Mesothelial cell of epicardium (in vitro differentiated cells): ENCODE measurements around the gene KCNJ8. TPM values are rescaled to one million over a fixed set of nuclear protein-coding genes. Genes with fewer than 3 reads are reported as not detected.

Experiments
- DNase-seq, 2 experiments: peaks; one replicate each; pipeline ENCODE4 v3.0.0; 2021; ENCODE audit warnings: low spot score in 2 of 2; ENCODE audit not compliant: unreplicated experiment in 2 of 2
- H3K27ac Mint-ChIP-seq: 2 replicates; pipeline ENCODE4 v1.8.0; 2021; ENCODE audit warnings: mixed read lengths
- H3K27me3 Mint-ChIP-seq: 2 replicates; pipeline ENCODE4 v1.8.0; 2021; ENCODE audit warnings: low read depth, mixed read lengths
- H3K36me3 Mint-ChIP-seq: 2 replicates; pipeline ENCODE4 v1.8.0; 2021; ENCODE audit warnings: mixed read lengths
- H3K4me1 Mint-ChIP-seq: 2 replicates; pipeline ENCODE4 v1.8.0; 2021; ENCODE audit warnings: mixed read lengths
- H3K4me3 Mint-ChIP-seq: 2 replicates; pipeline ENCODE4 v1.8.0; 2021; ENCODE audit warnings: mild to moderate bottlenecking, moderate library complexity, mixed read lengths
- H3K9me3 Mint-ChIP-seq: 2 replicates; pipeline ENCODE4 v1.8.0; 2021; ENCODE audit warnings: mixed read lengths
- total RNA-seq: library from RNA; stranded (reverse); gene quantifications from 3 replicates; pipeline ENCODE4 v1.2.1, GENCODE V29; 2021
- TF ChIP-seq, protein P1 (sequence below): fragments of 200-600 bp; sonication (generic); IDR thresholded peaks from one replicate; pipeline ENCODE4 v1.5.0; 2021; ENCODE audit warnings: antibody characterized with exemption; ENCODE audit not compliant: unreplicated experiment

KCNJ8 gene
- total RNA-seq, 1 donor from 2014 or later, result 2.9 TPM

DNA sequence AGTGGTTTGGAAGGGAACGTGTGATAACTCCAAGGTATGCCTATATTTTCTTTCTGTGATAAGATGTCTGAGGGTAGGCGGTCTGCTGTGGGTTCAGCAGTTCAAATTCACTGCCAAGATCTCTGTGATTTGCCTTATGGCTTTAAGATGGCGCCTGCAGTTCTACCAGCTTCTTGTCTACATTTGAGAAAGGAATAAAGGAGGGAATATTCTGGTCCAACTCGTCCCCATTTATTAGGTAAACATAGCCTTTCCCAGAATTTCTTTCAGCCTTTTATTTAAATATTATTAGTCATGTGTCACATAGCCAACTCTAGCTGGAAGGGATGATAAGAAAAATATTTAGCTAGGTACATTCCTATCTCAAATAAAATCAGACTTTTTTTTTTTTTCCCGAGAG, 48.8 kb downstream of the KCNJ8 start:
- Mint-ChIP-seq H3K27ac (peak overlapping the region; percentile 43), H3K36me3 (no peaks in the 10 kb centered on the region), H3K4me3 (no peak overlapping the region), H3K4me1 (peaks cover 6% of the 10 kb centered on the region), H3K9me3 (peaks cover 6% of the 10 kb centered on the region), H3K27me3 (peaks cover 17% of the 10 kb centered on the region)
- DNase-seq, result no peak
- TF ChIP-seq, protein P1, sequence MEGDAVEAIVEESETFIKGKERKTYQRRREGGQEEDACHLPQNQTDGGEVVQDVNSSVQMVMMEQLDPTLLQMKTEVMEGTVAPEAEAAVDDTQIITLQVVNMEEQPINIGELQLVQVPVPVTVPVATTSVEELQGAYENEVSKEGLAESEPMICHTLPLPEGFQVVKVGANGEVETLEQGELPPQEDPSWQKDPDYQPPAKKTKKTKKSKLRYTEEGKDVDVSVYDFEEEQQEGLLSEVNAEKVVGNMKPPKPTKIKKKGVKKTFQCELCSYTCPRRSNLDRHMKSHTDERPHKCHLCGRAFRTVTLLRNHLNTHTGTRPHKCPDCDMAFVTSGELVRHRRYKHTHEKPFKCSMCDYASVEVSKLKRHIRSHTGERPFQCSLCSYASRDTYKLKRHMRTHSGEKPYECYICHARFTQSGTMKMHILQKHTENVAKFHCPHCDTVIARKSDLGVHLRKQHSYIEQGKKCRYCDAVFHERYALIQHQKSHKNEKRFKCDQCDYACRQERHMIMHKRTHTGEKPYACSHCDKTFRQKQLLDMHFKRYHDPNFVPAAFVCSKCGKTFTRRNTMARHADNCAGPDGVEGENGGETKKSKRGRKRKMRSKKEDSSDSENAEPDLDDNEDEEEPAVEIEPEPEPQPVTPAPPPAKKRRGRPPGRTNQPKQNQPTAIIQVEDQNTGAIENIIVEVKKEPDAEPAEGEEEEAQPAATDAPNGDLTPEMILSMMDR, result no peak

- H3K4me1 Mint-ChIP-seq, result peaks cover 13% of the 10 kb centered on the region
- H3K4me3 Mint-ChIP-seq, result no peak overlapping the region
- peaks cover 10% of the 10 kb centered on the region for H3K27me3 Mint-ChIP-seq
- TF ChIP-seq, protein P1, result no peak
- H3K36me3 Mint-ChIP-seq, result no peaks in the 10 kb centered on the region
- DNase-seq, result no peak
- peak overlapping the region; percentile 45 for H3K27ac Mint-ChIP-seq
- H3K9me3 Mint-ChIP-seq, result no peaks in the 10 kb centered on the region
Measured at GRCh38 chr12:21718944-21719650, 55.4 kb downstream of the KCNJ8 start.

- no peak overlapping the region for H3K27ac Mint-ChIP-seq
- peaks cover 13% of the 10 kb centered on the region for H3K4me1 Mint-ChIP-seq
- DNase-seq, result no peak
- H3K9me3 Mint-ChIP-seq, result no peaks in the 10 kb centered on the region
- H3K36me3 Mint-ChIP-seq, result no peaks in the 10 kb centered on the region
- peaks cover 11% of the 10 kb centered on the region for H3K27me3 Mint-ChIP-seq
- TF ChIP-seq, protein P1, result no peak
- H3K4me3 Mint-ChIP-seq, result no peak overlapping the region
Measured at GRCh38 chr12:21718403-21718802, 56.1 kb downstream of the KCNJ8 start.

- Mint-ChIP-seq H3K4me1 (peaks cover 13% of the 10 kb centered on the region), H3K27ac (no peak overlapping the region), H3K36me3 (no peaks in the 10 kb centered on the region), H3K27me3 (peaks cover 11% of the 10 kb centered on the region), H3K4me3 (no peak overlapping the region), H3K9me3 (no peaks in the 10 kb centered on the region)
- no peak for DNase-seq
- TF ChIP-seq, protein P1, result no peak
Measured at GRCh38 chr12:21717767-21718166, 56.7 kb downstream of the KCNJ8 start.

GRCh38 chr12:21715386-21715785, 59.1 kb downstream of the KCNJ8 start:
- no peak for DNase-seq
- Mint-ChIP-seq H3K27me3 (peaks cover 10% of the 10 kb centered on the region), H3K36me3 (no peaks in the 10 kb centered on the region), H3K4me1 (peaks cover 13% of the 10 kb centered on the region), H3K4me3 (no peak overlapping the region), H3K27ac (no peak overlapping the region), H3K9me3 (no peaks in the 10 kb centered on the region)
- TF ChIP-seq, protein P1, result no peak

Other genes starting within 250 kb of the KCNJ8 start
- gene SPX, start 248.4 kb downstream of the KCNJ8 start, total RNA-seq, result not detected in 3 replicates
- not detected in 3 replicates for gene GYS2, start 169.9 kb downstream of the KCNJ8 start, total RNA-seq
- gene LDHB, start 116.9 kb downstream of the KCNJ8 start, total RNA-seq, result 508 to 539 TPM (median 531 TPM) in 3 replicates
- gene ABCC9, start 166.7 kb upstream of the KCNJ8 start, total RNA-seq, result 1.00 to 1.6 TPM (median 1.4 TPM) in 3 replicates